Measurements from ENCODE around the gene GSTM3. TPM values are rescaled to one million over a fixed set of nuclear protein-coding genes. Genes with fewer than 3 reads are reported as not detected.

The GSTM3 gene
- total and polyA plus RNA-seq, 2 of the 13 experiments (the other 11 are each of a cell fraction or from before 2014, with no cell fraction given) = 127 to 142 TPM

DNA sequence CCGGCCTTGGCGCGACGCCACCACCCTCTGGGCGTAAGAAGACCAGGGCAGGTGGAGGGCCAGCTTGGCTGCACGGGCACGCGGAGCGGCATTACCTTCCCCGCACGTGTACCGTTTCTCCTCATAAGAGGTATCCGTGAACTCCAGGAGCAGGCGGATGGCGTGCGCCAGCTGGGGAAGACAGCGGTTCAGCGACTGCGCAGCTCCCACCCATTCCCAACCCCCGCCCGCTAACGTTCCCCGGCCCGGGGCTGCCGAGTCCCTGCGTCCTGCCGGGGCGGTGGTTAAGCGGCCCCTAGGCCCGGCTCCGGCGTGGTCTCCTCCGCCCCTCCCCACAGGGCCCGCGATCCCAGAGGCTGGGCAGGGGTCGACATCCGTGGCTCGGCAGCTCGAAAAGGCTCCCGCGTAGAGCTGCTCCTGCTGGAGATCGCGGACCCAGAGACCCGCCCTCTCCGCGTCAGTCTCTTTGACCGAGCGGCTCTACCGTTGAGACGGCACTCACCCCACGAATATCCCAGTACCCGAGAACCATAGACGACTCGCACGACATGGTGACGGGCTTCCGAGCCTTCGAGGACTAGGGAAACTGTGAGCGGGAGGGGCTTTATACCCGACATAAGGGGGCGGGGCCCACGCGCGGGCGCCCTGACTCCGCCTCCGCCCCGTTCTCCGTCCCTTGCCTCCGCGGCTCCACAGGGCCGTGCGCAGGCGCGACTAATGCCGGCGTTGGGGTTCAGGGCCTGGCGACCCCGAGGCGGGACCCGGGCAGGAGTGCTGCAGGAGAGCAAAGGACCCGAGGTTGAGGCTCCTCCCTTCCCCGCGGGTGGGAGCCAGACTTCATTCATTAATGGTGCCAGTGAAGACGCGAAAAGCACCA is 862 bp downstream of the GSTM3 start (continued):
- TF ChIP-seq ARHGAP35 (CRISPR knock-in tag; IDR thresholded peaks at IDR 0.05; ENCODE audit: borderline replicate concordance) (no peak), ZNF724P (CRISPR knock-in tag; IDR thresholded peaks at IDR 0.05; ENCODE audit: borderline replicate concordance) (no peak), ZNF335 (CRISPR knock-in tag; IDR thresholded peaks at IDR 0.05) (no peak), NONO (IDR thresholded peaks at IDR 0.05) (no peak), NONO (CRISPR knock-in tag; conservative IDR thresholded peaks at IDR 0.05) (peak; percentile 14; the same call in 1 of the 2 replicates), HES4 (CRISPR knock-in tag; IDR thresholded peaks at IDR 0.05; ENCODE audit: borderline replicate concordance) (peak; percentile 77; the same call in 1 of the 2 replicates), ZNF660 (CRISPR knock-in tag; IDR thresholded peaks at IDR 0.05; ENCODE audit: borderline replicate concordance, low read depth) (no peak), ZNF430 (CRISPR knock-in tag; IDR thresholded peaks at IDR 0.05) (no peak; the same call in 1 of the 2 replicates), ZNF615 (CRISPR knock-in tag; IDR thresholded peaks at IDR 0.05; ENCODE audit: borderline replicate concordance) (no peak), TARDBP (CRISPR knock-in tag; IDR thresholded peaks at IDR 0.05) (peak; percentile 54; the same call in 1 of the 2 replicates), ZNF136 (CRISPR knock-in tag; IDR thresholded peaks at IDR 0.05; ENCODE audit: low read depth) (no peak), SMARCE1 (IDR thresholded peaks at IDR 0.05; ENCODE audit: borderline replicate concordance) (no peak), ZBTB21 (CRISPR knock-in tag; IDR thresholded peaks at IDR 0.05) (no peak), MIER3 (CRISPR knock-in tag; IDR thresholded peaks at IDR 0.05; ENCODE audit: borderline replicate concordance) (peak; percentile 27; the same call in 1 of the 2 replicates), ZNF530 (CRISPR knock-in tag; IDR thresholded peaks at IDR 0.05; ENCODE audit: low read depth) (no peak), TAF1 (CRISPR knock-in tag; IDR thresholded peaks at IDR 0.05) (peak; percentile 52; the same call in 1 of the 2 replicates), MTF2 (CRISPR knock-in tag; IDR thresholded peaks at IDR 0.05; ENCODE audit: borderline replicate concordance) (no peak; the same call in 1 of the 2 replicates), HDAC6 (IDR thresholded peaks at IDR 0.05; ENCODE audit: low read depth, low read length) (no peak), KDM5B (CRISPR knock-in tag; IDR thresholded peaks at IDR 0.05; ENCODE audit: borderline replicate concordance) (peak; percentile 61; the same call in 1 of the 2 replicates), ZNF607 (CRISPR knock-in tag; IDR thresholded peaks at IDR 0.05; ENCODE audit: borderline replicate concordance) (peak; percentile 65), ZFP1 (CRISPR knock-in tag; IDR thresholded peaks at IDR 0.05) (peak; percentile 29; the same call in 1 of the 2 replicates), RBFOX2 (IDR thresholded peaks at IDR 0.05; ENCODE audit: low read depth, low read length) (peak; percentile 74)
- TF ChIP-seq, protein P1, sequence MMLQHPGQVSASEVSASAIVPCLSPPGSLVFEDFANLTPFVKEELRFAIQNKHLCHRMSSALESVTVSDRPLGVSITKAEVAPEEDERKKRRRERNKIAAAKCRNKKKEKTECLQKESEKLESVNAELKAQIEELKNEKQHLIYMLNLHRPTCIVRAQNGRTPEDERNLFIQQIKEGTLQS (CRISPR knock-in tag; IDR thresholded peaks at IDR 0.05) = no peak
- TF ChIP-seq, protein P2, sequence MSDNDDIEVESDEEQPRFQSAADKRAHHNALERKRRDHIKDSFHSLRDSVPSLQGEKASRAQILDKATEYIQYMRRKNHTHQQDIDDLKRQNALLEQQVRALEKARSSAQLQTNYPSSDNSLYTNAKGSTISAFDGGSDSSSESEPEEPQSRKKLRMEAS (IDR thresholded peaks at IDR 0.05) = peak; percentile 46; the same call in 1 of the 2 replicates
- TF ChIP-seq, protein P3, sequence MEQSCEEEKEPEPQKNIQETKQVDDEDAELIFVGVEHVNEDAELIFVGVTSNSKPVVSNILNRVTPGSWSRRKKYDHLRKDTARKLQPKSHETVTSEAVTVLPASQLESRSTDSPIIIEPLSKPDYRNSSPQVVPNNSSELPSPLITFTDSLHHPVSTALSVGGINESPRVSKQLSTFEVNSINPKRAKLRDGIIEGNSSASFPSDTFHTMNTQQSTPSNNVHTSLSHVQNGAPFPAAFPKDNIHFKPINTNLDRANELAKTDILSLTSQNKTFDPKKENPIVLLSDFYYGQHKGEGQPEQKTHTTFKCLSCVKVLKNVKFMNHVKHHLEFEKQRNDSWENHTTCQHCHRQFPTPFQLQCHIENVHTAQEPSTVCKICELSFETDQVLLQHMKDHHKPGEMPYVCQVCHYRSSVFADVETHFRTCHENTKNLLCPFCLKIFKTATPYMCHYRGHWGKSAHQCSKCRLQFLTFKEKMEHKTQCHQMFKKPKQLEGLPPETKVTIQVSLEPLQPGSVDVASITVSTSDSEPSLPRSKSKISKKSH (CRISPR knock-in tag; IDR thresholded peaks at IDR 0.05; ENCODE audit: borderline replicate concordance) = peak; percentile 35; the same call in 1 of the 2 replicates
- TF ChIP-seq, protein P4, sequence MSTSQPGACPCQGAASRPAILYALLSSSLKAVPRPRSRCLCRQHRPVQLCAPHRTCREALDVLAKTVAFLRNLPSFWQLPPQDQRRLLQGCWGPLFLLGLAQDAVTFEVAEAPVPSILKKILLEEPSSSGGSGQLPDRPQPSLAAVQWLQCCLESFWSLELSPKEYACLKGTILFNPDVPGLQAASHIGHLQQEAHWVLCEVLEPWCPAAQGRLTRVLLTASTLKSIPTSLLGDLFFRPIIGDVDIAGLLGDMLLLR (CRISPR knock-in tag; IDR thresholded peaks at IDR 0.05) = no peak

Data from HepG2 (cell line).